Duodenal mucosa (tissue), 2 donors: ENCODE results near the gene CDC37.
"Not testable (repeated sequence)": the region's sequence is repeated elsewhere in the genome, so short reads cannot be mapped to it uniquely, and the experiment has no call there.

ENCODE experiments used
- H3K27ac ChIP-seq: one replicate; pipeline ENCODE4 v1.7.0; 2013; ENCODE audit warnings: low read depth, low read length
- H3K27me3 ChIP-seq, 2 donors: one replicate each; pipeline ENCODE4 v1.7.0; 2013; ENCODE audit warnings: low read length in 2 of 2, control low read depth in 1 of 2; ENCODE audit not compliant: insufficient read depth in 2 of 2, control insufficient read depth in 1 of 2
- H3K36me3 ChIP-seq, 2 donors: one replicate each; pipeline ENCODE4 v1.7.0; 2013; ENCODE audit warnings: low read length in 2 of 2, control low read depth in 1 of 2; ENCODE audit not compliant: insufficient read depth in 2 of 2, control insufficient read depth in 1 of 2
- H3K4me1 ChIP-seq, 2 donors: one replicate each; pipeline ENCODE4 v1.7.0; 2013; ENCODE audit warnings: low read length in 2 of 2, control low read depth in 1 of 2; ENCODE audit not compliant: insufficient read depth in 2 of 2, control insufficient read depth in 1 of 2
- H3K4me3 ChIP-seq, 2 donors: one replicate each; pipeline ENCODE4 v1.7.0; 2013; ENCODE audit warnings: low read length in 2 of 2, low read depth in 1 of 2
- H3K9ac ChIP-seq, 2 donors: one replicate each; pipeline ENCODE4 v1.7.0; 2013; ENCODE audit warnings: low read length in 2 of 2, low read depth in 1 of 2
- H3K9me3 ChIP-seq, 2 donors: one replicate each; pipeline ENCODE4 v1.7.0; 2013; ENCODE audit warnings: low read length in 2 of 2, control low read depth in 1 of 2; ENCODE audit not compliant: control insufficient read depth in 1 of 2

Gene CDC37

DNA sequence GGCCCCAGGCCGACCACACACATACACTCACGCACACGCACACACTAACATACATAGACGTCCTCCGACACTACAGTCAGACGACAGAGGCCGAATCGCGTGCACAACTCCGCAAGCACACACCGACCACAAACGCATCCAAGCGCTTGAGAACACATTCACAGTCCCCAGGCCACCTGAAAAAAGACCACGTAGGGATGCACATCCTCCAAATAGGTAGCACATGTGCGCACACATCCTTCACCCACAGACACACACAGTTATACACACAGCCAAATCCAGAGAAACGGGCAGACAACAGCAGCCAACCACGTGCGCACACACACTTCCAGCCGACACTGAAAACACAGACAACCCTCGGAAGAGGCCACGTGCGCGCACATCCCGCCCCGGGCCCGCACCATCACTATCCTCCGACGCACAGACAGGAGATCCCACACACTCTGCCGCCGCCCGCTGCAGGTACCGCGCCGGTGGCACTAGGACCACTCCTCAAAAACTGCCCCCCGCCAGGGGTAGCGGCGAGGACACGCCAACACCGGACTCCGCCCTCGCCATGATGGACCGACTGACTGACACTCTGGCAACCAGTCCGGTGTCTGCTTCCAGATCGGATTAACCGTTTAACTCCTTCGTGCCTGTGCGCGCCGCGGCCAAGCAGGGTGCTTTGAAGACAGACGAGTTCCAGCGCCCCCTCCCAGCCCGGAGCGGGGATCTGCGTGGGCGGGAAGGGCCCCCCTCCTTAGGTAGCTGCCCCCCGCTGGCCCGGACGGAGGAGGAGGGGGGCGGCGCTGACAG, 16.5 kb upstream of the CDC37 start:
- Histone ChIP-seq H3K9ac (no peak overlapping the region), H3K27me3 (peaks cover 51 to 60% of the 10 kb centered on the region in 2 donors), H3K4me1 (peaks cover 15 to 31% of the 10 kb centered on the region in 2 donors)

DNA sequence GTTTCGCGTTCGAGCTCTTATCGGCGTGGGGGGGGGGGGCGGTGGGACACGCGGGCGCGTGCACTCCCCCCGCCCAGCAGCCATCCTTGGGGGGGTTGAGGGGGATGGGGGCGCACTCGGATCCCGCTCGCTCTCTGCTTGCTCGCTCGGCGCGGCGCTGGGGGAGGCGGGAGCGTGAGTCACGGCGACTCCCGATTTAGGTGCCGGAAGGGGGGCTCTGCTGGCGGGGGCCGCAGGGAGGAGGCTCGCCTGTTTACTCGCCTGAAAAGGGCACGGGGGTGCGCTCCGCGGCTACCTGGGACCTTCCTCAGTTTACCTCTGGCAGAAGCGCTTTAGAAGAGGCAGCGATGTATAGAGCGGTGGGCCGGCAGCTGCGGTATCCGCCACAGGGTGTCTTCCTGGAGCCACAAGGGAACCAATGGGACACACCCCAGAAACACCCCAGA, 15.9 kb upstream of the CDC37 start:
- peaks cover 47 to 60% of the 10 kb centered on the region in 2 donors for H3K27me3 ChIP-seq
- H3K36me3 ChIP-seq, result no peaks in the 10 kb centered on the region
- H3K4me1 ChIP-seq, result peaks cover 15 to 26% of the 10 kb centered on the region in 2 donors
- H3K4me3 ChIP-seq, result no peak overlapping the region
- peaks cover 0 to 2% of the 10 kb centered on the region in 2 donors for H3K9me3 ChIP-seq
- H3K9ac ChIP-seq, result no peak overlapping the region
- H3K27ac ChIP-seq, result no peak overlapping the region

More for the DNA sequence above, 16.5 kb upstream of the CDC37 start:
- no peak overlapping the region for H3K27ac ChIP-seq
- no peaks in the 10 kb centered on the region for H3K36me3 ChIP-seq
- no peaks in the 10 kb centered on the region for H3K9me3 ChIP-seq
- H3K4me3 ChIP-seq, result peak overlapping the region in 1 of 2 donors; percentile 43

DNA sequence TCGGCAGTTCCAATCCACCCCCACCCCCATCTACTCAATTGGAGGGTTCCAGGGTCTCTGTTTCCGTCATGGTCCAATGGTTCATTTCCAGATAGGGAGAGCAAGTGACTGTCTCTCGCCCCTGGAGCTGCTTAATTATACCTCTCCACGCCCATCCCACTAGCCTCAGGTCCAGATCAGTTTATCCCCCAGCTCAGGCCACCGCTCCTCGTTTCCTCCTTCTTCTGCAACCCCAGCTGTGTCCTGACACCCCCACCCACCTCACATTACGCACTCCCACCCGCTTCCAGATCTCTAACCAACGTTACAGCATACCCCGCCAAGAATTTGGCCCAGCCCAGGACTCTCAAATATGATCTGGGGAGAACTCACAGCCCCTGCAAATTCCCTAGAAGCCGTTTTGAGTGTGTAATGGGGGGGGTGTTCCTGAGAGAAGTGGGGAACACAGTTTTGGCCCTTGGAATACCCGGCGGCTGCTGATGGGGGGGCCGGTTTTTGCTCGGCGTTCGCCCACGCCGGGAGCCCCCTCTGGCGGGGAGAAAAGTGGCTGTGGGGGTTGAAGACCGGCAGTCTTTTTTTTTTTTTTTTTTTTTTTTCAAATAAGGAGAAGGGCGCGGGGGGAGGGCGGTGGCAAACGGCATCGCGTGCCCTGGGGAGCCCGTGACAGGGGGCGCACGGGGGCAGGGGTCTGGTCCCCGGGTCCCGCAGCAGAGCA, 15.3 kb upstream of the CDC37 start:
- Histone ChIP-seq H3K27me3 (peaks cover 44 to 60% of the 10 kb centered on the region in 2 donors), H3K36me3 (no peaks in the 10 kb centered on the region), H3K9me3 (peaks cover 0 to 2% of the 10 kb centered on the region in 2 donors), H3K4me1 (peaks cover 15 to 20% of the 10 kb centered on the region in 2 donors), H3K4me3 (no peak overlapping the region), H3K9ac (no peak overlapping the region), H3K27ac (no peak overlapping the region)

DNA sequence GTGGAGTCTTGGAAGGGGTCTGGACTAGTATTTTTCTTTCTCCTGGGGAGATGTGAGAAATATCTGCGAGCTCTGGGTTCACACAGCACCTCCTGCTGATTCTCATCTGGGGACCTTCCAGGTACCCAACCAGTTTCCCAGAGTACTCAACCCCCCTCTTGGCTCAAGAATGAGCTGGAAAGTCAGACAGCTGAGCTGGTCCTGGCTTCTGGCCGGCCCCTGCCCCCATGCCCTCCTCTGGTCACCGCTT, 14.8 kb upstream of the CDC37 start:
- Histone ChIP-seq H3K4me1 (peaks cover 15 to 18% of the 10 kb centered on the region in 2 donors), H3K36me3 (no peaks in the 10 kb centered on the region), H3K9ac (no peak overlapping the region), H3K4me3 (no peak overlapping the region), H3K9me3 (peaks cover 0 to 2% of the 10 kb centered on the region in 2 donors), H3K27me3 (peaks cover 39 to 60% of the 10 kb centered on the region in 2 donors), H3K27ac (no peak overlapping the region)

DNA sequence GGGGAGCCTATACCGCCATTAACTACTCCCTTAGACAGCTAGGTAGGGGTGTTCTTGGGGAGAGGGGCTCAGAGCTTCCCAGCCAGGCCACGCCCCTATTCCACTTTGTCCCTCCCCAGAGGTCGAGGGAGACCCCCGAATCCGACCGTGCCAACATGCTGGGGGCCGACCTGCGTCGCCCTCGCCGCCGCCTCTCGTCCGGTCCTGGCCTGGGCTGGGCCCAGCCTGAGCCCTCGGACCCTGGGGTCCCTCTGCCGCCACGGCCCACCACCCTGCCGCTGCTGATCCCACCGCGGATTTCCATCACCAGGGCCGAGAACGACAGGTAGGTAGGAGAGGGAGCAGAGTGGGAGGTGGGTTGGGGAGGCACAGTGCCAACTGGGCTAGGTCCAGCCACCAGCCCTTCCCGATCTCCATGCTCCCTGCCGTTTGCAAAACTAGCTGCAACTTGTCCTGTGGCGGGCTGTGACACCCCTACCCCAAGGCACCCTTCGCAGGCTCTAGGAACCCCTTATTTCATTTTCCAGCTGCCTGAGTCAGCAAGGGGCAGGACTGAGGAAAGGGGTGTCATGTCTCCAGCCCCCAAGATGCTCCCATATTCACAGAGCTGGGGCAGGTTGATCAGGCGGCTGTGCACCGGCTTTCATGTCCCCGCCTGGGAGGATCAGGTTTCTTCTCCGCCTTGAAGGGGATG, 14.3 kb upstream of the CDC37 start:
- Histone ChIP-seq H3K9ac (no peak overlapping the region), H3K27ac (no peak overlapping the region), H3K4me1 (peaks cover 15 to 18% of the 10 kb centered on the region in 2 donors), H3K27me3 (peaks cover 39 to 60% of the 10 kb centered on the region in 2 donors), H3K4me3 (no peak overlapping the region), H3K36me3 (no peaks in the 10 kb centered on the region), H3K9me3 (peaks cover 0 to 2% of the 10 kb centered on the region in 2 donors)

DNA sequence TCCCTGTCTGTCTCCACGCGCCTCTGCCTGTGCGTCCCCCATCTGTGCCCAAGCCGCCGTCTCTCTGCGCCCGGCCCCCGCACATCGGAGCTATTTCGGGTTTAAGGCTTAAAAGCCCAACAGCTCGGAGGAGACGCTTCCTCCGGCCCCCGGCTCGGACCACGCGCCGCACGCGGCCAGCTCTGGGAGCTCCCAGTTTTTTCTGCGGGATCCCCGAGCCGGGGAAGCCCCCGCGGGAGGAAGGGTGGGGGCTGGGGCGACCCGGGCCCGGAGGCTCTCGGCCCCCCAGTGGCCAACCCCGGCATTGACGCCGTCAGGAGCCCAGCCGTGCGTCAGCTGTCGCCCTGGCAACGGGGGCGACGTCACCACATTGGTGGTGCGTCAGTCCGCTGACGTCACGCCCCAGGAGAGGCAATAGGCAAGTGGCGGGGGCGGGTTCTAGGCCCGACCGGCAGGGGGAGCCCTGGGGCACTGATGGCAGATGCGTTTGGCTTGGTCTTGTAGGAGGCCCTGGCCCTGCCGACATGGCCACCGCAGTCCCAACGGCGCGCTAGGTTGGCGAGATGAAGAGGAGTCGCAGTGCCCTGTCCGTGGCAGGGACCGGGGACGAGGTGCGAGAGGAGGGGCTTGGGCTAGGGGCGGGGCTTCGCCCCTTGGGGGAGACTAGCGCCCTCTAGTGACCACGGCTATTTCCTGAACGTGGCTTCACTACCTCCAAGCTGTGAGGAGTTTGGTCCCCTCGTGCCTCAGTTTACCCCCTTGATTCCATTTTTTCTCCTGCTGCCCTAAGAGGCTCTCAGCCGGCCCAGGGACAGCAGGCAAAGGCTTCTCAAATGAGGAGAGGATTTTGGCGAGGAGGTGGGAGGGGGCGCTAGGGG, 13.3 kb upstream of the CDC37 start:
- Histone ChIP-seq H3K27me3 (peaks cover 32 to 51% of the 10 kb centered on the region in 2 donors), H3K36me3 (no peaks in the 10 kb centered on the region), H3K27ac (no peak overlapping the region), H3K9me3 (peaks cover 0 to 2% of the 10 kb centered on the region in 2 donors), H3K4me1 (peaks cover 15 to 18% of the 10 kb centered on the region in 2 donors), H3K4me3 (peak overlapping the region; percentile 60 to 65), H3K9ac (peak overlapping the region; percentile 20 to 69)

DNA sequence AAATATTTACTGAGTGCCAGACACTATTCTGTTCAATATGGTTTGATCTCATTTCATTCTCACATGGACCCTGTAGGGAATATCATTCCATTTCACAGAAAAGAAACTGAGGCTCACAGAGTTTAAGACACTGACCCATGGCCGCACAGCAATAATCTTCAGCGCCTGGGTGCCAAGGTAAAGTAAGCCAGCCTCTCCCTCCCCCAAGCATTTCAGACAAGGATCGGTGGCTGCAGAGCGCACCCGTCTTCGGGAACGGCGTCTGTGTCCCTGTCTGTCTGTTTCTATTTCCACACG, 12.7 kb upstream of the CDC37 start:
- peaks cover 26 to 45% of the 10 kb centered on the region in 2 donors for H3K27me3 ChIP-seq

DNA sequence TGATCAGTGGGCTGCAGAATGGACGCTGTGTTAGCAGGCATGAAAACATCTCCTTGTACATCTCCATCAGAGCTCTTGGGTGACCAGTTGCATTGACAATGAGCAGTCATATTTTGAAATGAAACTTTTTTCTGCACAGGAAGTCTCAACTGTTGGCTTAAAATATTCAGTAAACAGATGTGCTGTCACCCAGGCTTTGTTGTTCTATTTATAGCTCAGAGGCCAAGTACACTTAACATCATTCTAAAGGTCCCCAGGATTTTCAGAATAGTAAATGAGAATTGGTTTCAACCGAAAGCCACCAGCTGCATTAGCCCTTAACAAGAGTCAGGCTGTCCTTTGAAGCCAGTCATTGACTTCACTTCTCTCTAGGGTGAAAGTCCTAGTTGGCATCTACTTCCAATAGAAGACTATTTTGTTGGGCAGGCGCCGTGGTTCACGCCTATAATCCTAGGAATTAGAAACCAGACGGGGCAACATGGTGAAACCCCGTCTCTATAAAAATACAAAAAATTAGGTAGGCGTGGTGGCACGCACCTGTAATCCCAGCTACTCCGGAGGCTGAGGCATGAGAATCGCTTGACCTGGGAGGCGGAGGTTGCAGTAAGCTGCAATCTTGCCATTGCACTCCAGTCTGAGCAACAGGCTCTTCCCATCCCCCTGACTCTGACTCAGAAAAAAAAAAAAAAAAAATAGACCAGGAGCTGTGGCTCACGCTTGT, 9.1 kb upstream of the CDC37 start:
- Histone ChIP-seq H3K27ac (no peak overlapping the region), H3K27me3 (peaks cover 4 to 13% of the 10 kb centered on the region in 2 donors)

More for the DNA sequence above, 12.7 kb upstream of the CDC37 start:
- Histone ChIP-seq H3K4me1 (peaks cover 15 to 18% of the 10 kb centered on the region in 2 donors), H3K9ac (peak overlapping the region; percentile 20 to 69), H3K9me3 (peaks cover 0 to 2% of the 10 kb centered on the region in 2 donors), H3K4me3 (peak overlapping the region; percentile 60 to 65), H3K27ac (no peak overlapping the region), H3K36me3 (no peaks in the 10 kb centered on the region)

DNA sequence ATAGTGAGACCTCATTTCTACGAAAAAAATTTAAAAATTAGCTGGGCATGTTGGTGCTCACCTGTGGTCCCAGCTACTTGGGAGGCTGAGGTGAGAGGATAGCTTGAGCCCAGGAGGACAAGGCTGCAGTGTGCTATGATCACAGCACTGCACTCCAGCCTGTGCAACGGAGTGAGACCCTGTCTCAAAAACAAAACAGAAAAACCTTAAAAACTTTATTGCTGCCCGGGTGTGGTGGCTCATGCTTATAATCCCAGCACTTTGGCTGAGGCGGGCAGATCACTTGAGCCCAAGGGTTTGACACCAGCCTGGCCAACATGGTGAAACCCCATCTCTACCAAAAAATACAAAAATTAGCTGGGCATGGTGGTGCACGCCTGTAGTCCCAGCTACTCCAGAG, 7.9 kb upstream of the CDC37 start:
- H3K27ac ChIP-seq, H3K9me3 ChIP-seq, H3K27me3 ChIP-seq, H3K36me3 ChIP-seq, H3K9ac ChIP-seq, H3K4me3 ChIP-seq: not testable (repeated sequence)
- H3K4me1 ChIP-seq, result peaks cover 8 to 16% of the 10 kb centered on the region in 2 donors

More for the DNA sequence above, 9.1 kb upstream of the CDC37 start:
- Histone ChIP-seq H3K36me3 (no peaks in the 10 kb centered on the region), H3K4me3 (no peak overlapping the region), H3K9ac (peak overlapping the region in 1 of 2 donors; percentile 32), H3K4me1 (peaks cover 5 to 17% of the 10 kb centered on the region in 2 donors), H3K9me3 (peaks cover 0 to 2% of the 10 kb centered on the region in 2 donors)
